CD14-positive monocyte (primary cell): ENCODE data around the gene RAB26. TPM values are rescaled to one million over a fixed set of nuclear protein-coding genes. Genes with fewer than 3 reads are reported as not detected.

ENCODE experiments used
- DNase-seq, 3 donors: peaks; one replicate each; pipeline ENCODE4 v3.0.0-alpha.2; 2011 to 2022
- H2AFZ ChIP-seq: 2 replicates; pipeline ENCODE4 v1.6.0; 2012; ENCODE audit warnings: mild to moderate bottlenecking, low read depth, low read length, inconsistent platforms; ENCODE audit not compliant: insufficient read depth, poor library complexity, severe bottlenecking
- H3K27ac ChIP-seq, 2 donors: 1 replicate in 1 of 2; 2 replicates in 1 of 2; pipeline ENCODE4 v1.5.1; 2012 to 2013; ENCODE audit warnings: low read length in 2 of 2, control low read depth in 1 of 2, inconsistent platforms in 1 of 2, low read depth in 1 of 2, mild to moderate bottlenecking in 1 of 2
- H3K27me3 ChIP-seq, 2 donors: one replicate each; pipeline versions ENCODE4 v1.6.0 to v1.6.1; 2011 to 2013; ENCODE audit warnings: low read length in 2 of 2; ENCODE audit not compliant: control insufficient read depth in 2 of 2, insufficient read depth in 2 of 2
- H3K36me3 ChIP-seq, 2 donors: replicated peaks in 1 of 2; 1 replicate in 1 of 2; 2 replicates in 1 of 2; pipeline versions ENCODE4 v1.5.1 to v1.6.1; 2012 to 2013; ENCODE audit warnings: low read length in 2 of 2, control low read depth in 1 of 2, inconsistent platforms in 1 of 2, mild to moderate bottlenecking in 1 of 2; ENCODE audit not compliant: insufficient read depth in 2 of 2, control insufficient read depth in 1 of 2
- H3K4me1 ChIP-seq, 2 donors: 1 replicate in 1 of 2; 2 replicates in 1 of 2; pipeline versions ENCODE4 v1.5.1 to v1.6.1; 2012 to 2013; ENCODE audit warnings: low read length in 2 of 2, control low read depth in 1 of 2, inconsistent platforms in 1 of 2, mild to moderate bottlenecking in 1 of 2, moderate library complexity in 1 of 2; ENCODE audit not compliant: insufficient read depth in 2 of 2, control insufficient read depth in 1 of 2
- H3K4me2 ChIP-seq: replicated peaks from 2 replicates; pipeline ENCODE3; 2012; ENCODE audit warnings: low read length, moderate library complexity, mild to moderate bottlenecking; ENCODE audit not compliant: poor library complexity, severe bottlenecking; ENCODE audit errors: extremely low read depth
- H3K4me3 ChIP-seq, 3 experiments: fragments of 200-600 bp in 1 of 3; sonication (generic) in 1 of 3; replicated peaks in 1 of 3; 1 replicate in 2 of 3; 2 replicates in 1 of 3; pipeline ENCODE4 v1.5.1; 2011 to 2013; ENCODE audit warnings: low read length in 3 of 3, mild to moderate bottlenecking in 3 of 3, control low read depth in 2 of 3, low read depth in 2 of 3, inconsistent platforms in 1 of 3, moderate library complexity in 1 of 3
- H3K79me2 ChIP-seq: 2 replicates; pipeline ENCODE4 v1.6.0; 2012; ENCODE audit warnings: mild to moderate bottlenecking, control low read depth, inconsistent platforms, low read length, moderate library complexity; ENCODE audit not compliant: insufficient read depth
- H3K9ac ChIP-seq: 2 replicates; pipeline ENCODE4 v1.6.0; 2017; ENCODE audit warnings: low read length, mild to moderate bottlenecking; ENCODE audit not compliant: insufficient read depth, poor library complexity, severe bottlenecking
- H3K9me3 ChIP-seq, 2 donors: replicated peaks in 1 of 2; 1 replicate in 1 of 2; 2 replicates in 1 of 2; pipeline versions ENCODE4 v1.5.1 to v1.6.1; 2012 to 2013; ENCODE audit warnings: low read length in 2 of 2, control low read depth in 1 of 2; ENCODE audit not compliant: control insufficient read depth in 1 of 2, insufficient read depth in 1 of 2
- H4K20me1 ChIP-seq: 2 replicates; pipeline ENCODE4 v1.6.0; 2012; ENCODE audit warnings: mild to moderate bottlenecking, low read length, control low read depth, moderate library complexity; ENCODE audit not compliant: insufficient read depth
- H3K27ac Mint-ChIP-seq, 7 donors: one replicate each; pipeline ENCODE4 v1.8.0; 2020; ENCODE audit warnings: mild to moderate bottlenecking in 7 of 7, mixed read lengths in 7 of 7, moderate library complexity in 6 of 7, inconsistent platforms in 2 of 7
- H3K27me3 Mint-ChIP-seq, 3 donors: one replicate each; pipeline ENCODE4 v1.8.0; 2021 to 2022; ENCODE audit warnings: low read depth in 3 of 3, mild to moderate bottlenecking in 3 of 3, mixed read lengths in 3 of 3, moderate library complexity in 3 of 3, inconsistent platforms in 1 of 3
- H3K36me3 Mint-ChIP-seq, 2 donors: one replicate each; pipeline ENCODE4 v1.8.0; 2020; ENCODE audit warnings: mixed read lengths in 2 of 2, inconsistent platforms in 1 of 2, mild to moderate bottlenecking in 1 of 2
- H3K4me1 Mint-ChIP-seq: one replicate; pipeline ENCODE4 v1.8.0; 2020; ENCODE audit warnings: mild to moderate bottlenecking, mixed read lengths
- H3K4me3 Mint-ChIP-seq, 2 donors: one replicate each; pipeline ENCODE4 v1.8.0; 2020; ENCODE audit warnings: mild to moderate bottlenecking in 2 of 2, mixed read lengths in 2 of 2, moderate library complexity in 1 of 2
- H3K9me3 Mint-ChIP-seq, 7 donors: one replicate each; pipeline ENCODE4 v1.8.0; 2020 to 2022; ENCODE audit warnings: mixed read lengths in 7 of 7, mild to moderate bottlenecking in 6 of 7, moderate library complexity in 6 of 7, inconsistent platforms in 2 of 7
- CTCF ChIP-seq: fragments of 200-600 bp; IDR thresholded peaks from one replicate; pipeline ENCODE4 v1.8.0; 2022; ENCODE audit warnings: antibody characterized with exemption, mild to moderate bottlenecking
- WGBS: methylation state at CpG from one replicate; pipeline ENCODE4 v1.1.5; 2013; ENCODE audit warnings: missing lambda C conversion rate; ENCODE audit not compliant: insufficient coverage; 5-methylcytosine and 5-hydroxymethylcytosine counted together
- intact Hi-C, 2 donors: fragments of 100-400 bp; cut with micrococcal nuclease; formaldehyde crosslinking; loops; one replicate each; pipeline versions ENCODE4 v1.15.0 to v1.15.1; 2023
- polyA plus RNA-seq, 3 donors: library from polyadenylated mRNA; depleted of rRNA in 1 of 3; unstranded in 2 of 3; stranded (reverse) in 1 of 3; fragments of 300-500 nt in 2 of 3; fragments of >200 nt in 1 of 3; fragmentation: Illumina TruSeq in 2 of 3; gene quantifications; 1 replicate in 2 of 3; 2 replicates in 1 of 3; pipeline ENCODE4 v1.2.3, GENCODE V29; 2012 to 2021

RAB26 gene
- polyA plus RNA-seq, 3 donors, result not detected

- peak overlapping the region in 1 of 2 donors; percentile 74 for H3K4me3 Mint-ChIP-seq
- TF ChIP-seq CTCF, result no peak
- H3K27ac ChIP-seq, result no peak overlapping the region
- no peak overlapping the region for H3K9ac ChIP-seq
- no peaks in the 10 kb centered on the region for H3K79me2 ChIP-seq
- peaks cover 4% of the 10 kb centered on the region for H3K4me1 Mint-ChIP-seq
- peaks cover 49 to 63% (median 58%) of the 10 kb centered on the region in 3 donors for H3K27me3 Mint-ChIP-seq
- H3K27me3 ChIP-seq, result peaks cover 35 to 51% of the 10 kb centered on the region in 2 donors
- no peaks in the 10 kb centered on the region for H4K20me1 ChIP-seq
- intact Hi-C loops, result no loop called here
- 74% methylated on average over 5 of the region's 16 CpGs for WGBS
- no peak overlapping the region for H3K4me2 ChIP-seq
- H3K4me3 ChIP-seq, result no peak overlapping the region
- peaks cover 3 to 7% of the 10 kb centered on the region in 2 donors for H3K4me1 ChIP-seq
- DNase-seq, result no peak
- no peaks in the 10 kb centered on the region for H3K36me3 Mint-ChIP-seq
- H3K9me3 Mint-ChIP-seq, result peaks cover 0 to 13% (median 4%) of the 10 kb centered on the region in 7 donors
- H2AFZ ChIP-seq, result no peak overlapping the region
- no peaks in the 10 kb centered on the region for H3K36me3 ChIP-seq
- H3K27ac Mint-ChIP-seq, result no peak overlapping the region
- peaks cover 0 to 7% of the 10 kb centered on the region in 2 donors for H3K9me3 ChIP-seq
Measured at GRCh38 chr16:2194166-2194834, 45.9 kb downstream of the RAB26 start.

GRCh38 chr16:2194852-2195321 lies 46.5 kb downstream of the RAB26 start:
- TF ChIP-seq CTCF, result peak; percentile 41
- no peak overlapping the region for H3K4me3 ChIP-seq
- Mint-ChIP-seq H3K27ac (peak overlapping the region in 1 of 7 donors; percentile 53), H3K4me3 (peak overlapping the region in 1 of 2 donors; percentile 74), H3K9me3 (peaks cover 0 to 13% (median 4%) of the 10 kb centered on the region in 7 donors), H3K4me1 (peaks cover 4% of the 10 kb centered on the region), H3K36me3 (no peaks in the 10 kb centered on the region), H3K27me3 (peaks cover 51 to 68% (median 58%) of the 10 kb centered on the region in 3 donors)
- H3K27ac ChIP-seq, result no peak overlapping the region
- peak; percentile 25 to 49 (median 32) for DNase-seq
- intact Hi-C loops, result loop anchor here in 1 of 2 donors (5.0 kb wide), 1 partner anchor 57 kb away; the partner anchor contains the start of gene ECI1
- H3K4me1 ChIP-seq, result peaks cover 3 to 7% of the 10 kb centered on the region in 2 donors
- H3K36me3 ChIP-seq, result no peaks in the 10 kb centered on the region
- no peaks in the 10 kb centered on the region for H3K79me2 ChIP-seq
- no peaks in the 10 kb centered on the region for H4K20me1 ChIP-seq
- H3K9me3 ChIP-seq, result peaks cover 0 to 7% of the 10 kb centered on the region in 2 donors
- H3K9ac ChIP-seq, result no peak overlapping the region
- H3K4me2 ChIP-seq, result no peak overlapping the region
- 25% methylated on average over 8 of the region's 10 CpGs for WGBS
- H3K27me3 ChIP-seq, result peaks cover 35 to 54% of the 10 kb centered on the region in 2 donors
- no peak overlapping the region for H2AFZ ChIP-seq
